HG03103 (cell line): Measurements from ENCODE around the gene SULT1A2.
"Not testable (repeated sequence)": the region's sequence is repeated elsewhere in the genome, so short reads cannot be mapped to it uniquely, and the experiment has no call there.

Source experiments
- ATAC-seq: cut with Tn5 transposase; IDR thresholded peaks from one replicate; pipeline ENCODE4 v1.9.1; 2021; ENCODE audit warnings: low read depth; ENCODE audit not compliant: unreplicated experiment

SULT1A2 gene

DNA sequence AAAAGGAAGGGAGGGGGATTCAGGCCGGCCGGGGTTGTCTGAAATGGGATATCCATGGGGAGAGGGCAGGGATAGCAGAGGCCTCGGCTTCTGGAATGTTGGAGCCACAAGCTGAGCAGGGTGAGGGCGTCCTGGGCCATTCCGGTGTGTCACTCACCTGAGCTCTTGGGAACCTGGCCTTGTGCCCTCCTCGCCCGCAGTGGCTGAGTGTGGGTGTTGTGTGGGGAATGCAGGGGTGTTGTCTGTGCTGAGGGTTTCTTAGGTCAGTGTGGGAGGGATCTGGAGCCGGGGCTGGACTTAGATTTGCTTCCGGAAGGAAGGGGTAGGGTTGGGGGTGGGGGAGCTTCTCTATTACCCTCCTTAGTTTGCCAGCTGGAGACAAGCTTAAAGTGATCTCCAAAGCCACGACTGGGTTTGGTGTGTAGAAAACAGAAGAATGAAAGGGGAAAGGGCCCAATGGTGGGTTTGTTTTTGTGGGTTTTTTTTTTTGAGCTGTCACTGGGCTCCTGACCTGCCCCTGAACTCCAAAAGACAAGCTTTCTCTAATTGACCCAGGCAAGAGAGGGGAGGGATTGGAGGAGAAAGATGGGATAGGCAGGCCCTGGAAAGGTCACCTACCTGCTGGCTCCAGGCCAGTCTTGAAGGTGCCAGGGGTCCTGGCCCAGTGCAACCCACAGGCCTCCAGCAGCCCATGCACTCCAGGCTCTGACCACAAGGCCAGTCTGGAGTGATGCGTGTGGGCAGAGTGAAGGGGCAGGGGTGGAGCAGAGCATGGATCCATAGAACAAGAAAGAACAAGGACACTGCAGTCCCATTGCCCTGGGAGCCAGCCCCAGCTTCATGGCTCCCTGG is at the start of gene SULT1A2:
TSS of gene SULT1A2 (minus strand) at position 211 of the 852 bp plus-strand sequence. CDS start 1,120 bp downstream, outside the sequence.
- no peak for ATAC-seq

DNA sequence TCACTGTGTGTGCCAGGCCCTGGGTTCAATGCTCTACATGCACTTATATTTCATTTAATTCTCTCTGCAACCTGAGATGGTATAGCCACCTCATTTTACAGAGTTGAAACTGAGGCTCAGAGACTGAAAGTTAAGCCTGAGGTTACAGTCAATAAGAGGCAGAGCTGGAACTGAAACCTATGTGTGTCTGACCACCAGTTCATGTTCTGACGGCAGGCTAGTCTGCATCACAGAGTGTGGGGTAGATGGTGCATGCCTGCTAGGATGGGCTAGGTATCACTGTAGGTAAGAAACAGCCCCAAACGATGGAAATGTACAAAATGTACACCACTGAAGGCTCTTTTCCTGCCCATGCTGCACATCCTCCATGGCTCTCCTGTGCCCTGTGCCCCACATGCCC is 43.1 kb upstream of the SULT1A2 start:
- ATAC-seq, result not testable (repeated sequence)

DNA sequence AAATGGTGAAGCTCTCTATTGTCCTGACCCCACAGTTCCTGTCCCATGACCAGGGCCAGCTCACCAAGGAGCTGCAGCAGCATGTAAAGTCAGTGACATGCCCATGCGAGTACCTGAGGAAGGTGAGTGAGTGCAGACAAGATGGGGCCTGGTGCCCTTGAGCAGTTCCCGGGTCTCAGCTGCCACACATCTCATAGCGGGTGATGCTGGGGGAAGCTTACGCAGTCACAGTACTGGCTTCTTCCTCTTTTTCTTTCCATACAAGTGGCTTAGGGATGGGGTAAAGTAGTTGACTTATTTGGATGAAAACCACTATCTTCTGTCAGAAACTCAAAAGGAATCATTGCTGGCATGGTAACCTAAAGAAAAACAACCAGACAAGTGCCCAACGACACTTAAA is 41.5 kb upstream of the SULT1A2 start:
- ATAC-seq, result not testable (repeated sequence)

DNA sequence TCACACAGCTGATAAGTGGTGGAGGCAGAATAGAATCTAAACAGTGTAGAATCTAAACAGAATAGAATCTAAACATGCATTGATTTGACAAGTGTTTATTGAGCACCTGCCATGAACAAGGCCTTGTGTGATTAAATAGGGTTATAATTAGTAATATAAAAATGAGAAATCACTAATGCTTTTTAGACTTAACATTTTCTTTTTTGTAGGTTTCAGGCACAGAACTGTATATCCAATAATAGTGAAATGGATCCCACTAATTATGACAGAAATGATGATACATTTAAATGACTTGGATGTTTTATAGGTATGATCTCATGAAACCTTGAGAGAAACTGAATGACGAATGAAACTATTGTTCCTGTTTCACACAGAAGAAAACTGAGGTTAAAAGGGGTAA is 40.9 kb upstream of the SULT1A2 start, which contains the start of gene NPIPB8:
TSS of gene NPIPB8 (plus strand) at position 301 of the 400 bp plus-strand sequence. CDS start 296 bp downstream, outside the sequence.
- ATAC-seq, result not testable (repeated sequence)

DNA sequence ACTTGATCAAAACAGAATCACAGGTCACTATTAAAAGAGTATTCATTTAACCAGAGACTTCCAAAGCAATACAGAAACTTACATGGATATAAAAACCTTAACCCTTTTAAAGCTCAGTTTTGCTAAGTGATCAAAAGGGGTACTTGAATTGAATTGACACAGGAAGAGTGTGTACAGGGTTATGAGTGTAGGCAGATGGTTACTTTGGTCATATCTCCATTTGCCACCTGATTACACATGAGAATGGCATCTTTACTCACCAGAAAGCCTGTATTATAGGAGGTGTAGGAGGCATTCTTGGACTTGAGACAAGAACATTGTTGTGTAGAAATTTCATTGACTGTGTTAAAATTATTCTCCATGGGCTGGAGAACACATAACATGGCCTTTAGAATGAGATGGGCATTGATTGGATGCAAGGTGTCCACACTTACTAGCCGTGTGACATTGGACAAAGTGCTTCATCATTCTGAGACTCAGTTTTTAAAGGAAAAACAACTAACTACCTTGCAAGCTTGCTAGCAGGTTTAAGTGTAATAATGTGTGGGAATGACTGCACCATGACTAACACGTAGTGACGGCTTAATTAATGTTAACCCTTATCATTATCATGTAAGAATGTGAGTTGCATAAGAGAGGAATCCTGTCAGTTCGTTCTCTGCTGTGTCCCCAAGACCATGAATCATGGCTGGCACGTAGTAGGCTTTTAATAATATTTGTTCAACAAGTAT is 39.4 kb upstream of the SULT1A2 start:
- not testable (repeated sequence) for ATAC-seq

DNA sequence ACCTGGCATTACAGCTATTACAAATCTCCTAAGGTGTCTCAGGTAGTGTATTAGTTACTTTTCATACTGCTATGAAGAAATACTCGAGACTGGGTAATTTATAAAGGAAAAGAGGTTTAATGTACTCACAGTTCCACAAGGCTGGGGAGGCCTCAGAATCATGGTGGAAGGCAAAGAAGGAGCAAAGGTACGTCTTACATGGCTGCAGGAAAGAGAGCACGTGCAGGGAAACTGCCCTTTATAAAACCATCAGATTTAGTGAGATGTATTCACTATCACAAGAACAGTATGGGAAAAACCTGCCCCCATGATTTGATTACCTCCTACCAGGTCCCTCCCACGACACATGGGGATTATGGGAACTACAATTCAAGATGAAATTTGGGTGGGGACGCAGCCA is 34.1 kb upstream of the SULT1A2 start:
- not testable (repeated sequence) for ATAC-seq

DNA sequence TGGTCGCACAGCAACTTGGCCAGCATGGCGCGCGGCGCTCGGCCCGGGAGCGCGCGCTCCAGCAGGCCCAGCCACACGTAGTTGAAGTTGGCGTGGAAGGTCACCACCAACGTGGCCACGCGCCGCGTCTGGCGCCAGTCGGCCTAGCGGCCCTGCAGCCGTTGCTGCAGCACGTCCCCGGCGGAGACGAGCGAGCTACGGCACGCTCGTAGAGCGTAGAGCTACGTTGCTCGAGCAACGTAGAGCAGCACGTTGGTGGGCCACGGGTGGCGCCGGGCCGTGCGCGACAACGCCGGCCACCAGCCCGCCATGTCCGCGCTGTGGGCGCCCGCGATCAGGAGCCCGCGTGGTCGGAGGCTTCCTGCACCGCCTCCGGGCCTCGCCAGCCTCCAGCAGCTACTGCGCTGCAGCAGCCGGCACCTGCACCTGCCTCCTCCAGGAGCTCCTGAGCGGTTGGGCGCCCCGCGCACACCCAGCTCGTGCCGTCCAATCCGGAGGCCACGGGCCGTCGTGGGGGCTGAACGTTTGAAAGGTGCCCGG is 26.4 kb upstream of the SULT1A2 start:
- no peak for ATAC-seq

DNA sequence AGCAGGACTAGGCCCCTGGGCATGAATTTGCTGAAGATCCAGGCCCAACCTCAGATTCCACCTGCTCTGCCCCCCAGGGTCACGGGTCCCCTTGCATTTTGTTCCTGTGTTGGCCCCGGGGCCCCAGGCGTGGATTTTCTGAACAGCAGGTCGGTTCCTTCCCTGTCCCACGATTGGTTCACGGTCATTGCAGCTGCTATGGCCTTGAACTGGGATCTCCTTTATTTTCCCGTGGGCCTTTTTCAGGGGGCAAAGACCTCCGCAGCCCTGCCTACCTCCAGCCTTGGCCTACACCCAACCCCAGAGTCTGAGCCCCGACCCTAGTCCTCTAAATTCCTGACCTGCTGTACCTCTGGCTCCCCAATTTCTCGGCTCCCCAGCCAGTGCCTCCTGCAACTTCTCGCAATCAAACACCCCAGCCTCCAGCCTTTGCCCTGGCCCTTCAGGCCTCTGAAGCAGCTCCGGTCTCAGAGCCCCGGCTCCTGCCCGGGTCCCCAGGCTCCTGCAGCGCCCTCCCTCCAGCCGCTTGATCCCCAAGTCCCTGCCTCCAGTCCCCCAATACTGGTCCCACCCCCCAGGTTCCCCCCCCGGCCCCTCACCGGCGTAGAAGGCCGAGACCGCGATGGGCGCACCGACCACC is 25.8 kb upstream of the SULT1A2 start:
- not testable (repeated sequence) for ATAC-seq

DNA sequence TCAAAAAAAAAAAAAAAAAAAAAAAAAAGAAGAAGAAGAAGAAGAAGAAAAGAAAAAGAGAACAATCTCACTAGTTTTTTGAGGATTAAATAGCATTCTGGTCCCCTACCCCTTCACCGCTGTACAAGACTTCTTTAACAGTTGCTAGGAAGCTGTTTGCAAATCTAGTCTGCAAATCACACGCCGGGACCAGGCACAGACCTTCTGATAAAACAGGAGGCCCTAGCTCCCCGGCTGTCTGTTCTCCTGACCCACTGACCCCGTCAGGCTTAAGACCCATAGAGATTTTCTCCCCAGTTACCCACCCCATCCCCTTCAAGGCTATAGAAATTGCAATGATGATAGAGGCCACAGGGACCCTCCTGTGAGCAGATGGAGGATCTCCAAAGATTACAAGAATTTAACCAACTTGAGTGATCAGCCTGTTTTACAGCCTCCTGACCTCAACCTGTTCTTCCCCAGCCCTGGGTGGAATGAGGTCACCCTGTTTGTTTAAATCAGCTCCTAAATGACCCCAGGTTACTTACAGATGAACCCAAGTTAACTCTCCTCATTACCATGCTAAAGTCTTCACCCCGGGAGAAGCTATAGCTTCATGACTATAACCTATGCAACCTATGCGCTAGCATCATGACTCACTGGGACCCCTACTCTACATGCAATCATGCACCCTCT is 24.8 kb upstream of the SULT1A2 start:
- ATAC-seq, result no peak

DNA sequence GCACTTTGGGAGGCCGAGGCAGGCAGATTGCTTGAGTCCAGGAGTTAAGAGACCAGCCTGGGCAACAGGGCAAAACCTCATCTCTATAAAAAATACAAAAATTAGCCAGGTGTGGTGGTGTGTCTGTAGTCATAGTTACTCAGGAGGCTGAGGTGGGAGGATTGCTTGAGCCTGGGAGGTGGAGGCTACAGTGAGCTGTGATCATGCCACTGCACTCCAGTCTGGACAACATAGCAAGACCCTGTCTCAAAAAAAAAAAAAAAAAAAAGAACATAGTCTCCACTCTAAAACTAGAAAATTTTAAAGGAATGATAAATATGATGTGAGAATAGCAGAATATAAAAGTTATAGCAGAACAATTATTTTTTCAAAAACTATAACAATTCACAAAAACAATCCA is 23.5 kb upstream of the SULT1A2 start:
- not testable (repeated sequence) for ATAC-seq

DNA sequence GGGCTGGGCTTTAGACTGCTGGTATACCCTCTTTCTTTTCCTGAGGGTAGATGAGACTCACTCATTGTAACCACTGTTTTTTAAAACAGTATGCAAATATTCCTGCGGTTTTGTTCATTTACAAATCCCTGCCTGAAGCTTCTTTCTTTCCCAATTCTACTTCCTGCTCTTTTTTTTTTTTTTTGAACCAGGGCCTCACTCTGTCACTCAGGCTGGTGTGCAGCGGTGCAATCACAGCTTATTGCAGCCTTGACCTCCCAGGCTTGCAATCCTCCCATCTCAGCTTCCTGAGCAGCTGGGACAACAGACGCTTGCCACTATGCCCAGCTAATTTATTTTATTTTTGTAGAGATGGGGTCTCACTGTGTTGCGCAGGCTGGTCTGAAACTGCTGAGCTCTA is 21.0 kb upstream of the SULT1A2 start:
- ATAC-seq, result no peak

DNA sequence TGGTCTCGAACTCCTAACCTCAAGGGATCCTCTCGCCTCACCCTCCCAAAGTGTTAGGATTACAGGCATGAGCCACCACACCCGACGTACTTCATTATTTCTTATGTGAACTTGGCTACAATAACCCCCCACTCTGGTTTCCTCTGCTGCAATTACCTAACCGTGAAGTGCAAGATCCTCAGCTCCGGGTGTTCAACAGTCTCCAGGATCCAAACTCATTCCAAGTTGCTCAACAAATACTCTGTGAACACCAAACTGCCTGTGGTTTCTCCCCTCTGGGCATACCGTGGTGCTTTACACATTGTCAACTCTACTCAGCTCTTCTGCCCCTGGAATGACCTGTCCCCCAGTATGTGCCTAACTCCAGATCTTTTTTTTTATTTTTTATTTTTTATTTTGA is 19.8 kb upstream of the SULT1A2 start:
- ATAC-seq, result no peak

DNA sequence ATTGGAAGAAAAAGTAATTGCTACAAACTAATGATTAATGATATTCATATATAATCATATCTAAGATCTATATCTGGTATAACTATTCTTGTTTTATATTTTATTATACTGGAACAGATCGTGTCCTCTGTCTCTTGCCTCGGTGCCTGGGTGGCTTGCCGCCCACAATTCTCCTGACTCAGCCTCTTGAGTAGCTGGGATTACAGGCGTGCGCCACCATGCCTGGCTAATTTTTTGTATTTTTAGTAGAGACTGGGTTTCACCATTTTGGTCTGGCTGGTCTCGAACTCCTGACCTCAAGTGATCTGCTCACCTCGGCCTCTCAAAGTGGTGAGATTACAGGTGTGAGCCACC is 19.4 kb upstream of the SULT1A2 start:
- ATAC-seq, result not testable (repeated sequence)

DNA sequence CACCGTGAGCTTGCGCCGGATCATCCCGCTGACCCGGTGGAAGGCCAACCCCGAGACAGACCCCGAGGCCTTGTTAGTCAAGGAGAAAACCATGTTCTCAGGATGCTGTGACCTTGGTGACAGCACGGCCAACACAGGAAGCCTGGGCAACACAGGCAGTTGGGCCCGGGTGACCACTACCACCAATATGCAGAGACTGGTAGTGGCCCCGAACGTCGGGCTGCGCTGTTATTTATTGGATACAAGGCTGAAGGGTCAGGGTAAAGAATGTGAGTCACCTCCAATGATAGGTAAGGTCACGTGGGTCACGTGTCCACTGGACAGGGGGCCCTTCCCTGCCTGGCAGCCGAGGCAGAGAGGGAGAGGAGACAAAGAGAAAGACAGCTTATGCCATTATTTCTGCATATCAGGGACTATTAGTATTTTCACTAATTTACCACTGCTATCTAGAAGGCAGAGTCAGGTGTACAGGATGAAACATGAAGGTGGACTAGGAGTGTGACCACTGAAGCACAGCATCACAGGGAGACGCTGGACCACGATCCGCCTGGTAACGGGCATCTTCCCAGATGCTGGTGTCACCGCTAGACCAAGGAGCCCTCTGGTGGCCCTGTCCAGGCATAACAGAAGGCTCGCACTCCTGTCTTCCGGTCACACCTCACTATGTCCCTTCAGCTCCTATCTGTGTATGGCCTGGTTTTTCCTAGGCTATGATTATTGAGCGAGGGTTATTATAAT is 18.8 kb upstream of the SULT1A2 start:
- ATAC-seq, result not testable (repeated sequence)

DNA sequence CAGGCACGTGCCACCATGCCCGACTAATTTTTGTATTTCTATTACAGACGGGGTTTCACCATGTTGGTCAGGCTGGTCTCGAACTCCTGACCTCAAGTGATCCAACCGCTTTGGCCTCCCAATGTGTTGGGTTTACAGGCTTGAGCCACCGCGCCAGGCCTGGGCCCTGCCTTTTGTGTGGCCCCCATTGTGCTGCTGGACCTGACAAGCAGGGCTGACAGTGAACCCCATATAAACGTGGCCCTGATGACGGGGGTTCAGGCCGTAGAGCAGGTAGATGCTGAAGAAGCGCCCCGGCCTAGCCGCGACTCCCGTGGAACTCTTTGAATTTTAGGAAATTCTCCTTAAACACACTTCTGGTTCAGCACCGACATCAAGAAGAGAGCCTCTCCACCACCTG is 17.7 kb upstream of the SULT1A2 start:
- not testable (repeated sequence) for ATAC-seq

DNA sequence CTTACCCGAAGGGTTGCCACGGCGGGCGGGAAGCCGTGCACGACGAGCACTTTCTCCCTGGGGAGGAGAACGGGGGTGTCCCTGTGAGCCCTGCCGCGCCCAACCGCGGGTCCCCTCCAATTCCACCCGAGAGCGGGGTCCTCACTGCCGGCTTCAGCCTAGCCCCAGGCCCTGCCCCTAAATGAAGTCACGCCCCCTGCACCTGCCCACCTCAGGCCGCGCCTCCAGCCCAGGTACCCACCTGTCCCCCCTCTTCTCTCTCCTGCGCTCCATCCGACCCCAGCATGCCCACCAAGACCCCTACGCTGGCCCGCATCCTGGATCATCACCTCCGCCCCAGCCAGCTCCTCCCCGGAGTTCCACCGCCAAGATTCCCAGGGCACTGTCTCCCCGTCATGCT is 17.1 kb upstream of the SULT1A2 start:
- not testable (repeated sequence) for ATAC-seq

DNA sequence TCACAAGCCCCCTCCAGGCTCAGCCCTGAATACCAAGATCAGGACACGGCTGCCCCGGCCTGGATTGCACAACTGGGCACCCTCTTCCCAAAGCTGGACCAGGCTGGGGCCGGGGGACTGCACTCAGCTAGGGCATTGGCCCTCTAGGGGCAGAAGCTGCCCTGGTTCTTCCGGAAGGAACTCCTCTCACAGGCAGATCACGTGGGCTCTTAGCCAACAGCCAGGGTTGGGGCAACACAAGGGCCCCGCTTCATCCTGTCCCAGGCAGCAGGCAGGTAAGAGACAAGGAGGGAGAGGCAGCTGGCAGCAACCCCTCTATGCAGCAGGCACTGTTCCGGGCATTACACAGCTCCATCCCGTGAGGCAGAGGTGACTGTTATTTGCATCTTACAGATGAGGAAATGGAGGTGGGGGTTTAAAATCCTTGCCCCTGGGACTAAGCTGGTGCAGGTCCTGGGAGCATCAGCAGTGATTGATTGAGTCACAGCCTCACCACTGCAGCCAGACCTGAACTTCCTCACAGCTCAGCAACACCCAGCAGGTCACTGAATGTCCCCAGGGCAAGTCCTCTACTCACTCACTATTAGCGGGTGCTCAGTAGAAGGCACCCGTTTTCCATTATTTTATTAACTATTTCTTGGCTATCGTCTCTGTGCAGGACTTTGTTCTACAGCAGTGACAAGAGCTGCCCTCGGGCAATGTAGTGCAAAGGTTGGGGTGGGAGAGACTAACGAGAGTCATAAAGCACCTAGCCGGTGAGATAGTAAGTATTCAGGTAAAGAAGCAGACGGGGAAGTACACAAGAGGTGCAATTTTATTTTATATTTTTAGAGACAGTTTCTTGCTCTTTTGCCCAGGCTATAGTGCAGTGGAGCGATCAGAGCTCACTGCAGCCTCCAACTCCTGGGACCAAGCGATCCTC is 15.8 kb upstream of the SULT1A2 start:
- not testable (repeated sequence) for ATAC-seq

DNA sequence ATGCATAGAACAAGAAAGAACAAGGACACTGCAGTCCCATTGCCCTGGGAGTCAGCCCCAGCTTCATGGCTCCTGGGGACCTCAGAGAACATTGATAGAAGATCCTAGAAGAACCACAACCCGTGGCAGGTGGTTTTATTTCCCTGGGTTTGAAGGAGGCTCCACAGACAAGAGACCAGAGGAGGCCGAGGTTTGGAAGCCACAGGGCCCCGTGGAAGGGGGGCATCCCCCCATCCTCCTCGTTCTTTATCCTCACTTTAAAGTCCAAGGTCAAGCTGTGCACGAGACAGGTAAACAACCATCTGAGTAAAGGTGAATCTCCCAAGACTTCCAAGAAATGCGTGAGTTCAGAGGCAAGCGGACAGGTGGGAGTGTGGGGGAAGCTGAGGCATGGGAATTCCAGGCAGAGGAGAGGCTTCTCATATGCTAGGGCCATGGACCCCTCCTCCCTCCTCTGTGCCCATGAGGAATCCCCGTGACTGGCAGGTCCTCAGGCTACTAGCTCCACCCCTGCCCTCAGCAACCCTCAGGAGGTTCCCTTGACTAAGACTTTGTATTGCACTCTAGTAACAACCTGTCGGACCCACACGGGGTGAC is 13.8 kb upstream of the SULT1A2 start:
- no peak for ATAC-seq
